B cell (primary cell): ENCODE results near the gene CALN1.

Experiments used
- CTCF ChIP-seq: fragments of 200-600 bp; IDR thresholded peaks from one replicate; pipeline ENCODE4 v1.8.0; 2022; ENCODE audit warnings: antibody characterized with exemption, mild to moderate bottlenecking
- EZH2 ChIP-seq: IDR thresholded peaks from 2 replicates; pipeline ENCODE4 v1.6.1; 2012; ENCODE audit warnings: borderline replicate concordance, low read depth, mild to moderate bottlenecking, moderate library complexity, low read length; ENCODE audit not compliant: insufficient read depth, poor library complexity, severe bottlenecking

GRCh38 chr7:72058579-72058978, 353.6 kb downstream of the CALN1 start:
- TF ChIP-seq CTCF, result no peak
- TF ChIP-seq EZH2, result no peak
